Left ventricle myocardium superior (tissue), 1 donor: ENCODE data around the gene SARDH. TPM values are rescaled to one million over a fixed set of nuclear protein-coding genes. Genes with fewer than 3 reads are reported as not detected.

ENCODE experiments used
- total RNA-seq: library from RNA; stranded (reverse); fragmentation: NEBNext Ultra II Directional; extraction: Animal tissue kit (Norgen Biotek cat#: 25700); gene quantifications from one replicate; pipeline ENCODE4 v1.2.1, GENCODE V29; 2021
- donor health status: DM: no; HTN: yes; CAD: no; lungs with severe emphysema.

The SARDH gene
- total RNA-seq, 1 donor from 2014 or later = 0.64 TPM

Other genes starting within 250 kb of the SARDH start
- not detected for gene MYMK, start 213.4 kb downstream of the SARDH start, total RNA-seq
- 5.1 TPM for gene ADAMTSL2, start 203.6 kb downstream of the SARDH start, total RNA-seq
- not detected for gene FAM163B, start 129.0 kb downstream of the SARDH start, total RNA-seq
- gene DBH, start 102.0 kb downstream of the SARDH start, total RNA-seq = not detected